Liver (tissue), 4 donors: ENCODE results near the gene CLRN3. TPM values are rescaled to one million over a fixed set of nuclear protein-coding genes. Genes with fewer than 3 reads are reported as not detected.

Experiments
- polyA plus RNA-seq, 2 donors: library from polyadenylated mRNA; stranded (reverse) in 1 of 2; unstranded in 1 of 2; fragments of 200-250 nt in 1 of 2; fragments of >200 nt in 1 of 2; fragmentation: Nextera tagmentation in 1 of 2; extraction: Ambion mirVana in 1 of 2; gene quantifications; one replicate each; pipeline versions ENCODE4 v1.2.1 to v1.2.3, GENCODE V29; 2013 to 2015
- total RNA-seq, 2 donors: library from RNA; depleted of rRNA; stranded (reverse); fragments of >200 nt; gene quantifications; one replicate each; pipeline ENCODE4 v1.2.3, GENCODE V29; 2014
- donor health status: healthy.
- donor health status: healthy.
- donor health status: healthy.

Gene CLRN3
- total and polyA plus RNA-seq, 4 donors: 0.33 to 16.9 (median 6.9) TPM

Other genes starting within 250 kb of the CLRN3 start
- gene FOXI2, start 155.8 kb downstream of the CLRN3 start, total RNA-seq: under 1 TPM in 1 of 2 donors, not detected in 1; under 0.01 TPM
- under 1 TPM in 1 of 2 donors, not detected in 1; 0.01 TPM for gene FOXI2, start 155.8 kb downstream of the CLRN3 start, polyA plus RNA-seq
- 10 to 100 TPM in 1 of 2 donors, 1 to 10 TPM in 1; 4.0 to 12.5 TPM for gene PTPRE, start 14.2 kb upstream of the CLRN3 start, total RNA-seq
- gene PTPRE, start 14.2 kb upstream of the CLRN3 start, polyA plus RNA-seq: 1 to 10 TPM; 1.5 to 3.5 TPM
- 10 to 100 TPM in 1 of 2 donors, under 1 TPM in 1; 0.25 to 54.5 TPM for gene MKI67, start 233.5 kb upstream of the CLRN3 start, total RNA-seq
- 1 to 10 TPM in 1 of 2 donors, under 1 TPM in 1; 0.50 to 1.6 TPM for gene MKI67, start 233.5 kb upstream of the CLRN3 start, polyA plus RNA-seq